GM23248 (cell line): ENCODE data around the gene ARL16. TPM values are rescaled to one million over a fixed set of nuclear protein-coding genes. Genes with fewer than 3 reads are reported as not detected.

Experiments
- DNase-seq: peaks from one replicate; pipeline ENCODE4 v3.0.0-alpha.2; 2015
- H2AFZ ChIP-seq: fragments of 200-600 bp; sonication (generic); 2 replicates; pipeline ENCODE4 v1.6.1; 2016; ENCODE audit warnings: antibody characterized with exemption
- H3F3A ChIP-seq: fragments of 200-600 bp; sonication (generic); 2 replicates; pipeline ENCODE4 v1.6.1; 2016; ENCODE audit warnings: mild to moderate bottlenecking, antibody characterized with exemption, mixed run types; ENCODE audit not compliant: insufficient read depth
- H3K27ac ChIP-seq: fragments of 200-600 bp; sonication (generic); 2 replicates; pipeline ENCODE4 v1.5.1; 2016; ENCODE audit warnings: mild to moderate bottlenecking
- H3K27me3 ChIP-seq: fragments of 200-600 bp; sonication (generic); replicated peaks from 2 replicates; pipeline ENCODE4 v1.6.1; 2016; ENCODE audit warnings: mild to moderate bottlenecking; ENCODE audit not compliant: insufficient read depth
- H3K36me3 ChIP-seq: fragments of 200-600 bp; sonication (generic); 2 replicates; pipeline ENCODE4 v1.6.1; 2016; ENCODE audit warnings: low read depth, mild to moderate bottlenecking
- H3K4me1 ChIP-seq: fragments of 200-600 bp; sonication (generic); 2 replicates; pipeline ENCODE4 v1.6.1; 2016; ENCODE audit warnings: mild to moderate bottlenecking; ENCODE audit not compliant: insufficient read depth
- H3K4me2 ChIP-seq: fragments of 200-600 bp; sonication (generic); one replicate; pipeline ENCODE4 v1.6.1; 2016; ENCODE audit warnings: mild to moderate bottlenecking; ENCODE audit not compliant: unreplicated experiment
- H3K4me3 ChIP-seq: fragments of 200-600 bp; sonication (generic); 2 replicates; pipeline ENCODE4 v1.5.1; 2016; ENCODE audit warnings: mild to moderate bottlenecking
- H3K79me2 ChIP-seq: fragments of 200-600 bp; sonication (generic); 2 replicates; pipeline ENCODE4 v1.6.1; 2016; ENCODE audit warnings: mild to moderate bottlenecking; ENCODE audit not compliant: insufficient read depth
- H3K9ac ChIP-seq: fragments of 200-600 bp; sonication (generic); 2 replicates; pipeline ENCODE4 v1.6.1; 2016; ENCODE audit warnings: mild to moderate bottlenecking
- H3K9me2 ChIP-seq: fragments of 200-600 bp; sonication (generic); 2 replicates; pipeline ENCODE4 v1.6.1; 2016; ENCODE audit warnings: mixed run types, mild to moderate bottlenecking, moderate library complexity; ENCODE audit not compliant: insufficient read depth
- H3K9me3 ChIP-seq: fragments of 200-600 bp; sonication (generic); one replicate; pipeline ENCODE4 v1.6.1; 2017; ENCODE audit warnings: low read depth
- H4K20me1 ChIP-seq: fragments of 200-600 bp; sonication (generic); 2 replicates; pipeline ENCODE4 v1.6.0; 2016; ENCODE audit not compliant: insufficient read depth
- EZH2 ChIP-seq: fragments of 200-600 bp; sonication (generic); IDR thresholded peaks from 2 replicates; pipeline ENCODE4 v1.6.1; 2018; ENCODE audit warnings: antibody characterized with exemption, mild to moderate bottlenecking; ENCODE audit not compliant: insufficient read depth, poor library complexity, severe bottlenecking
- EZH2phosphoT487 ChIP-seq: fragments of 200-600 bp; sonication (generic); IDR thresholded peaks from 2 replicates; pipeline ENCODE4 v1.6.1; 2018; ENCODE audit warnings: antibody characterized with exemption, moderate library complexity, mild to moderate bottlenecking, low read depth; ENCODE audit not compliant: insufficient read depth
- WGBS, 2 experiments: methylation state at CpG; one replicate each; pipeline ENCODE4 v1.1.6; 2015 to 2017; ENCODE audit warnings: low lambda C conversion rate in 2 of 2, low coverage in 1 of 2; ENCODE audit errors: missing lambda C conversion rate in 2 of 2; 5-methylcytosine and 5-hydroxymethylcytosine counted together
- in situ Hi-C: fragments of 300-500 bp; cut with MboI; formaldehyde crosslinking; loops from 2 replicates; pipeline ENCODE4 v1.15.0; 2020
- polyA plus RNA-seq: library from polyadenylated mRNA; unstranded; fragments of >200 nt; fragmentation: Nextera tagmentation; extraction: Ambion mirVana; gene quantifications from 2 replicates; pipeline ENCODE4 v1.2.1, GENCODE V29; 2016
- total RNA-seq: library from RNA; depleted of rRNA; stranded (reverse); fragments of >200 nt; shearing (Covaris generic); gene quantifications from 2 replicates; pipeline ENCODE4 v1.2.3, GENCODE V29; 2014

Gene ARL16
- total and polyA plus RNA-seq, 2 experiments from 2014 or later: 45.6 to 70.8 TPM

- 0 to 3% methylated on average over 62 to 96 of the region's 102 CpGs for WGBS, 2 experiments
- Histone ChIP-seq H3K9me3 (no peaks in the 10 kb centered on the region), H3K27ac (peak within 1 kb of the TSS; percentile 96)
Observed at GRCh38 chr17:81702934-81703746, 19.5 kb upstream of the ARL16 start, which contains the start of gene MRPL12. Gene MRPL12, plus strand, starts transcription at chr17:81703367. Its CDS starts 135 bp downstream, at chr17:81703502.

GRCh38 chr17:81701288-81702071 lies 17.9 kb upstream of the ARL16 start:
- DNase-seq: peak; percentile 56
- peaks cover 83% of the 10 kb centered on the region for H3K79me2 ChIP-seq
- H3K4me1 ChIP-seq: peaks cover 14% of the 10 kb centered on the region; the same call in 1 of the 2 replicates
- peaks cover 12% of the 10 kb centered on the region; the same call in 1 of the 2 replicates for H3F3A ChIP-seq
- peak overlapping the region; percentile 93 for H3K4me2 ChIP-seq
- H3K27ac ChIP-seq: peak overlapping the region; percentile 96
- no peak overlapping the region for H2AFZ ChIP-seq
- H3K9ac ChIP-seq: peak overlapping the region; percentile 98
- no peaks in the 10 kb centered on the region for H3K27me3 ChIP-seq
- H3K9me2 ChIP-seq: no peaks in the 10 kb centered on the region
- peak overlapping the region; percentile 82 for H3K4me3 ChIP-seq
- H4K20me1 ChIP-seq: no peaks in the 10 kb centered on the region
- WGBS, 2 experiments: 60 to 66% methylated on average over 18 to 22 of the region's 23 CpGs
- H3K36me3 ChIP-seq: peaks cover 7% of the 10 kb centered on the region; the same call in 1 of the 2 replicates
- in situ Hi-C loops: no loop called here
- TF ChIP-seq EZH2 (no peak), EZH2phosphoT487 (no peak)
- no peaks in the 10 kb centered on the region for H3K9me3 ChIP-seq

More at GRCh38 chr17:81702934-81703746, 19.5 kb upstream of the ARL16 start, which contains the start of gene MRPL12:
- Histone ChIP-seq H3F3A (peaks cover 8% of the 10 kb centered on the region; the same call in 1 of the 2 replicates), H3K27me3 (no peaks in the 10 kb centered on the region), H3K4me3 (peak within 1 kb of the TSS; percentile 82), H4K20me1 (no peaks in the 10 kb centered on the region), H3K9ac (peak within 1 kb of the TSS; percentile 98), H3K4me1 (peaks cover 14% of the 10 kb centered on the region; the same call in 1 of the 2 replicates), H3K9me2 (no peaks in the 10 kb centered on the region), H3K36me3 (peaks cover 4% of the 10 kb centered on the region; the same call in 1 of the 2 replicates), H3K4me2 (peak within 1 kb of the TSS; percentile 93), H3K79me2 (peaks cover 66% of the 10 kb centered on the region), H2AFZ (peak within 1 kb of the TSS; percentile 62)
- TF ChIP-seq EZH2phosphoT487 (no peak), EZH2 (no peak)
- DNase-seq: peak; percentile 98
- in situ Hi-C loops: no loop called here

- Histone ChIP-seq H3K27me3 (no peaks in the 10 kb centered on the region), H3K4me1 (peaks cover 14% of the 10 kb centered on the region; the same call in 1 of the 2 replicates), H4K20me1 (no peaks in the 10 kb centered on the region), H3K9ac (peak overlapping the region; percentile 98), H3K79me2 (peaks cover 87% of the 10 kb centered on the region), H3K9me2 (no peaks in the 10 kb centered on the region), H3F3A (peaks cover 12% of the 10 kb centered on the region; the same call in 1 of the 2 replicates), H3K4me2 (no peak overlapping the region), H2AFZ (no peak overlapping the region), H3K36me3 (peaks cover 7% of the 10 kb centered on the region; the same call in 1 of the 2 replicates), H3K4me3 (no peak overlapping the region), H3K27ac (0 out of 2 replicates have a peak overlapping the region, but pooled peaks have one; percentile 96), H3K9me3 (no peaks in the 10 kb centered on the region)
- in situ Hi-C loops: no loop called here
- TF ChIP-seq EZH2phosphoT487 (no peak), EZH2 (no peak)
- no peak for DNase-seq
- WGBS, 2 experiments: 79 to 83% methylated on average over 24 to 25 of the region's 25 CpGs
Observed at GRCh38 chr17:81700353-81701287, 17.0 kb upstream of the ARL16 start.
